Activated CD8-positive, alpha-beta memory T cell treated with anti-CD3 and anti-CD28 coated beads for 24 hours (primary cell): Measurements from ENCODE around the gene PLEKHO2.

Experiments used
- DNase-seq: peaks from one replicate; pipeline ENCODE4 v3.0.0-alpha.2; 2020

Gene PLEKHO2

GRCh38 chr15:64857421-64857820 lies 15.7 kb downstream of the PLEKHO2 start:
- no peak for DNase-seq

DNA sequence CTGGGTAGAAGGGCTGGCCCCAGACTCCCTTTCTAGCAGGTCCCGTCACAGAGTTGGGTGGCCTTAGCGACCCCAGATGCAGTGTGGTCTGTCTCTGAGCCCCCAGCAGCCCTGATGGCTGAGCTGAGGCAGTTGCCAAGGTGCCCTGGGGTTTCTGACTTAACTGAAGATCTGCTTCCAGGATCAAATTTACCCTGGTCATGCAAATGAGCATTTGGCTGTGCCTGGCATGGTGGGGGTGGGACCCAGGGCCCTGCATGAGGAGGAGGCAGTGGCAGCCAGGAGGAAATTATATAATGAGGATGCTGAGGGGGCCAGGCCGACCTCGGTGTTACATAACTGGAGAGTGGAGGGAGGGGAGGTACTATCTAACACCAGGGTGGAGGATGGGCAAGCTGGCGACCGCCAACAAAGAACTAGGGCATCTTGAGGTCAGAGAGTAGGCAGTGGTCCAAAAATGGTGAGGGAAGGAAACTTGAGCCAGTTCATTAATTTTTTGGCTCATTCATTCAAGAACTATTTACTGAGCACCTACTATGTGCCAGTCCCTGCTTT lies 16.4 kb downstream of the PLEKHO2 start:
- no peak for DNase-seq

GRCh38 chr15:64859226-64859625 lies 17.5 kb downstream of the PLEKHO2 start:
- DNase-seq = no peak

DNA sequence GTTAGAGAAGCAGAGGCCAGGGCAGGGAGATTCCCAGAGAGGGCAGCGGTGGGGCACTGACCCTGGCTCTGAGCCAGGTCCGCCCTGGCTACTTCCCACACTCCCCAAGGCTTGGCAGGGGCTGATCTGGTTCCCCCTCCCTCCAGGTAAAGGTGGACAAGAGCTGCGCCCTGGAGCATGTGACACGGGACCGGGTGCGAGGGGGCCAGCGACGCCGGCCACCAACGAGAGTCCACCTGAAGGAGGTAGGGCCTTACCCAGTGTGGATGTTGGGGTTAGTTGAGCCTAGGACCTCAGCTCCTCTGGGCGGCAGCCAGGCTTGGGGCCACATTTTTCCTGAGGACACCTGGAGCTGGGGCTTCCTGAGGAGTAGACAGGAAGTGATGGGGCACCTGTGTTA lies 19.6 kb downstream of the PLEKHO2 start:
- no peak for DNase-seq

DNA sequence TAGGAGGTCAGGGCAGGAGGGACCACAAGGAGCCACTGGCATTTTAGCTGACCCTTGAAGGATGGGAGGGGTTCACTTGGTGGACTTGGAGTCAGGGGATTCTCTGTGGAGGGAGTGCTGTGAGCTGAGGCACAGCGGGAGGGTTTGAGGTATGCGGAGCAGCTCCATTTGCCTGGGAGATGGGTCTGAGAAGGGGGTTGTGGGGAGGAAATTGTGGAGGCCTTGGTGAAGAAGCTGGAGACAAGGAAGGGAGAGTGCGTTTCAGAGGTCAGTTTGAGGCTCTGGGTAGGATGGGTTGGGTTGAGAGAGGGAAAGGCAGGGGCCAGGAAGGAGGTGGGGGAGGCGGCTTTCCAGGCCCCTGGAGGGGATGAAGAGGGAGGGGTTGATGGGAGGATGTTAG lies 20.2 kb downstream of the PLEKHO2 start:
- no peak for DNase-seq

- no peak for DNase-seq
Measured at GRCh38 chr15:64862408-64862807, 20.7 kb downstream of the PLEKHO2 start.

- no peak for DNase-seq
Measured at GRCh38 chr15:64864068-64864467, 22.4 kb downstream of the PLEKHO2 start.

GRCh38 chr15:64865126-64865997 lies 23.6 kb downstream of the PLEKHO2 start:
- DNase-seq = no peak

GRCh38 chr15:64865998-64866520 lies 24.3 kb downstream of the PLEKHO2 start:
- no peak for DNase-seq

GRCh38 chr15:64869501-64869900 lies 27.8 kb downstream of the PLEKHO2 start:
- no peak for DNase-seq

GRCh38 chr15:64870353-64870752 lies 28.6 kb downstream of the PLEKHO2 start:
- DNase-seq = no peak

DNA sequence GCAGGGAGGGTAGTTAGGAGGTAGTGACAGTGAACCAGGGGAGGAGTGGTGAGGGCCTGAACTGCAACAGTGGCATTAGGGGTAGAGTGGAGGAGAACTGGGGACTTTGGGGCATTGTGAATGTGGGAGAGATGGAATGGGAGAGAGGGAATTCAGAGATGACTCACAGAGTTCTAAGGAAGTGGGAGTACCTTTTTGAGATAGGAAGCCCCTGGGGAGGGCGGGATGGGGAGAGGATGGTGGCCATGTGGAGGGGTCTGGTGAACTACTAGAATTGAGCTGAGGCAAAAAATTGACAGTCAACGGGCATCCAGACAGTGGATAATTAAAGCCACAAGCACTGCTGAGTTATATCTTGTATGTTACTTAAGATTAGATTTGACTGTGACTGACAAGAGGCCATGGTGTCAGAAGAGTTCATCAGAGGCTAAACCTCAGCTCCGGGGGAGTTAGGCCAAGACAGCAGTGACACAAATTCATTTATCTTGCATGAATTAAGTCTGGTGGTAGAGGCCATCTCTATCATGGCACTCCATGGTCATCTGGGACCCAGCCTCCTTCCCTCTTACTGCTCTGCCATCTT lies 34.0 kb downstream of the PLEKHO2 start:
- DNase-seq = no peak

GRCh38 chr15:64877435-64877834 lies 35.7 kb downstream of the PLEKHO2 start:
- no peak for DNase-seq

DNA sequence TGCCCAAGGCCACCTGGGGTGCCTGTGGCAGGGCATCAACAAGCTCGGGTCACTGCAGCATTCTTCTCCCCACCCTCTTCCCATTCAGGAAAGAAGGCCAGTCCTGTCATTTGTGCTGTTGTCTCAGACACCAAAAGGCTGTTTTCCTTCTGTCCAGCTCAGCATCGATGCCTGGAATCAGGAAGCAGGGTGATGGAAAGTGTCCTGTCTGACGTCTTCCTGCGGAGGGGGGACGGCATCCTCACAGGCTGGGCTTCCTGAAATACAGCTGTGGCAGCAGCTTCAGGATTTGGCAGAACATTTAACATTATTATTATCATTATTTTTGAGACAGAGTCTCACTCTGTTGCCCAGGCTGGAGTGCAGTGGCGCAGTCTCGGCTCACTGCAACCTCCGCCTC lies 37.0 kb downstream of the PLEKHO2 start:
- no peak for DNase-seq

- DNase-seq = no peak
Measured at GRCh38 chr15:64883100-64883581, 41.4 kb downstream of the PLEKHO2 start.

DNA sequence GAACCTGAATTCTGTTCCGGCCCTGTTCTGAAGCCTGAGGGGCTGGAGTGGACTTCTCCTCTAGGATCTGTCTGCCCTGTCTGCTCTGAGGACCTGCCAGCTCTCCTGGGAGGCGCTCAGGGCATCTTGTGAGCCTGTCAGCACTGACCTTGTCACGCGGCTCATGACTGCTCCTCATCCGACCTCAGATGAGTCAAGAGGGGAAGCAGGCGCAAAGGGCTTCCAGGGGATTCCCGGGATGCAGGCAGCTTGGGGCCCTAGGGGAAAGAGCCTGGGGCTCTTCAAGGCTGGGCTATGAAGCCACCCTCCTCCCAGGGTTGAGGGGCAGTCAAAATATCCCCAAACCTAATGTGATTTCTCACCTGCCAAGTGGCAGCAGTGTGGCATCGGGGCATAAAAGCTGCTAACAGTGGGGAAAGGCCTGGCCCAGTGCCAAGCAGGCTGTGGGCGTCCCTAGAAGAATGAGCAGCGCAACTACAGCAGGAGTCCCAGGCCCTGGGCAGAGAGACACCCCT lies 42.3 kb downstream of the PLEKHO2 start:
- peak; percentile 92 for DNase-seq

DNA sequence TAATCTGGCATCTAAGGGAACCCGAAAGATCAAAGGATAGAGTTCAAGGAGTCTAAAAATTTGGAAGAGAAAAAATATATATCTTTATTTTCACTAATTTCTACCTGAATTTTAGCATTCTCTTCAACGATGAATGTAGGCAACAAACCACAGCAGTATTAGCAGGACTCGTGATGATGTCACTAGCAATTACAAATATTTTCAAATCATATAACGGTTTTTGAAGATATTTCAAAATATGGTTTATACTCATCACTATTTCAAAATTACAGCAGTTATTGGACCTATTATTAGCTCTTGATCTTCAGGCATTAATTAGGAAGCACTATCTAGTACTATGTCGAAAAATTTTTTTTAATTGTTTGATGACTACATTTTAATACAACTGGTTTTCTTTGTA lies 43.0 kb downstream of the PLEKHO2 start:
- DNase-seq = no peak

- DNase-seq = no peak
Measured at GRCh38 chr15:64888336-64888735, 46.6 kb downstream of the PLEKHO2 start.

- no peak for DNase-seq
Measured at GRCh38 chr15:64891561-64891960, 49.8 kb downstream of the PLEKHO2 start.

DNA sequence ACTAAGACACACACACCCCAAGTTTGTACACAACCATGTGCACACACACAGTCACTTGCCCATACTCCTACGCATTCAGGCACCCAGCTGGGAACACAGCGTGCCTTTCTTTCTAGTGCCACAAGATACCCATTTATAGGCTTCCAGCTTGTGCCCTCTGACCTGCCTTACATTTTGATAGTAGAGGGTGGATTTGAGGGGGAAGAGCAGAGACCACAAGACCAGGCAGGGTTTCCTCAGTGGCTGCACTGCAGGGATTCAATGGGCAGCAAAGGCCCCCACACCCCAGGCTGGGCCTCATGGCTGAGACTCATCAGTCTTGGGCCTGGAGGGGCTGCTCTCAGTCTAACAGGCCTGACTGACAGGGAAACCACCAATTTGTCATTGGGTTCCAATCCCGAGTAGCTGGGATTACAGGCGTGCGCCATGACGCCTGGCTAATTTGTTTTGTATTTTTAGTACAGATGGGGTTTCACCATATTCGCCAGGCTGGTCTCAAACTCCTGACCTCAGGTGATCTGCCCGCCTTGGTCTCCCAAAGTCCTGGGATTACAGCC lies 51.2 kb downstream of the PLEKHO2 start:
- DNase-seq = peak; percentile 67

DNA sequence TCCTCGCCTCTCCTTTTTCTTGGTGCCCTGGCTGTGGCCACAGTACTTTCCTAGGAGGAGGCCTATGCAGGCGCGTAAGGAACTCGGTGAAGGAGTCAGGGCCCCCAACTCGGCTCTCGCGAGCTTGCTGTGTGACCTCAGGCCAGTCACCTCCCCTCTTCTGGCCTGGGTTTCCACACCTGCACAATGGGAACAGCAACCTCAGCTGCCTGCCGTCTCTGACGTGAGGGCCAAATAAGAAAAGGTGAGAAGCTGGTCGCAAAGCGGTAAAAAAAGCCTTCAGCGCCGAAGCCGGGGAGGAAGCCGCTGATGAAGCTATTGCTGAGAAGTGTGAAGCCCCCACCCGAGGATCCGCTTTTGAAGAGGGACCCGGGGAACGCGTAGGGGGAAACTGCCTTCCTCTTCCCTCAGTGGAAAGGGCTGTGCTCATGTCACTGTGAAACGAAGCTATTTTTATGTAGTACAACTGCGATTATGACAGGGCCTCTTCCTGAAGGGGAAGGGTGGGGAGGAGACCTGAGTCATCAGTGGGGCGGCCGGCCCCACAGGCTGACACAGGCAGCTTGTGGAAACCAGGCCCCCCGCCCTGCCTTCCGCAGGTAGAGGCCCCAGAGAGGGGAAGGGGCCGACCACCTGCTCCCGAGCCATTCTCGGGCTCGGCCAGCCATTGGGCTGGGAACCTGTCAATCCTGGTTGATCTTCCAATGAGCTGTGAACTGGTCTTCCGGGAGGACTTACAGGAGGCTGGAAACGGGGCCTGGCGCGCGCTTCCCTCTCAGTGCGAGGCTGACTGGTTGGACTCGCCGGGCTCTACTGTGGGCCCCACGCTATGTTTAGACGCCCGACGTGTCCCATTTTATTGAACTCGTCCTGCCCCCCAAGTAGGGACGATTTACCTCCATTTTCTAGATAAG lies 52.0 kb downstream of the PLEKHO2 start:
- peak; percentile 98 for DNase-seq

DNA sequence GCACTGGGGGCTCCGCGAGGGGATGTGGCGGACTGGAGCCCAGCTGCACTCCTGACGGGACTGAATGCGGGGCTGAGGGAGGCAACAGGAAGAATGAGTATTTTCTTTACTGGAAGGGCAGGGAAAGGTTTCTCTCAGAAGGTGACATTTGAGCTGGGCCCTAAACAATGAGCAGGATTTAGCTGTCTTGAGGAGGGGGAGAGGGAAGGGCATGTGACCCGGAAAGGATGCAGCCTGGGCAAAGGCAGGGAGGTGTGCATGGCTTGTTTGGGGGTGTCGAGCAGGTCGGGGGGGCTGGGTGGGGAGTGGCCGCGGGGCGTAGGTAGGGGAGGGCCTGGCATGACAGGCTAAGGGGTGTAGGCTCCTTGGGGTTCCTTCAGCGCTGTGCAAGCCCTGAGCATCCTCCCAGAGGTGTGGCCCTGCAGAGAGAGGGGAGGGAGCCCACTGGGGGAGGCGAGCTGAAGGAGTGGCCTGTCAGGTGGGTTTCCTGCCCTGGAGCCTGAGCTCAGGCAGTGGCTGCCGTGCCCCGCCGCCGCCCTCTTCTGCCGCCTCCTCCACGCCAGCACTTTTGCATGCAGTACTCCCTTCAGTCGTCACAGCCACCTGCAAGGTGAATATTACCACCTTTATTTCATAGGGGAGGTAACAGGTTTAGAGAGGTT lies 52.8 kb downstream of the PLEKHO2 start:
- DNase-seq = peak; percentile 83
